ENCODE data around the gene FDX1.

Gene FDX1

GRCh38 chr11:110472858-110473257 is 43.1 kb downstream of the FDX1 start:
- Mint-ChIP-seq H3K27ac (no peak overlapping the region), H3K36me3 (no peaks in the 10 kb centered on the region), H3K4me3 (no peak overlapping the region), H3K27me3 (no peaks in the 10 kb centered on the region), H3K4me1 (no peaks in the 10 kb centered on the region), H3K9me3 (no peaks in the 10 kb centered on the region)

GRCh38 chr11:110473706-110474105 is 44.0 kb downstream of the FDX1 start:
- Mint-ChIP-seq H3K27me3 (no peaks in the 10 kb centered on the region), H3K27ac (no peak overlapping the region), H3K4me1 (no peaks in the 10 kb centered on the region), H3K4me3 (no peak overlapping the region), H3K9me3 (no peaks in the 10 kb centered on the region), H3K36me3 (no peaks in the 10 kb centered on the region)

DNA sequence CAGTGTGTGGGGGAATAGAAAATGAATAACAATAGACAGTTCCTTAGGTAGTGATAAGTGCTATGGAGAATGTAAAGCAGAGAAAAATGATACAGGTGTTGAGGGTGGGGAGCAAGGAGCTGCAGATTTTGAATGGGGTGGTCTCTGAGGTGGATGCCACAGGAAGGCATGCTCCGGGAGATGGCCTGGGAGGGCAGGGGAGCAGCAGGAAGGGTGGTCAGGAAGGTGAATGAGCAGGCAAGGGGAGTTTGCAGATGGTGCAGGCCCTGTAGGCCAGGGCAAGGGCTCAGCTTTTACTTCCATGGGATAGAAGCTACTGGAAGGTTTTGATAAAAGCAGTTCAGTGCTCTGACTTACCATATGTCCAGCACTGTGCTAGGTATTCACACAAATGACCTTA is 44.8 kb downstream of the FDX1 start:
- H3K27ac Mint-ChIP-seq, result no peak overlapping the region
- H3K36me3 Mint-ChIP-seq, result no peaks in the 10 kb centered on the region
- H3K4me3 Mint-ChIP-seq, result no peak overlapping the region

DNA sequence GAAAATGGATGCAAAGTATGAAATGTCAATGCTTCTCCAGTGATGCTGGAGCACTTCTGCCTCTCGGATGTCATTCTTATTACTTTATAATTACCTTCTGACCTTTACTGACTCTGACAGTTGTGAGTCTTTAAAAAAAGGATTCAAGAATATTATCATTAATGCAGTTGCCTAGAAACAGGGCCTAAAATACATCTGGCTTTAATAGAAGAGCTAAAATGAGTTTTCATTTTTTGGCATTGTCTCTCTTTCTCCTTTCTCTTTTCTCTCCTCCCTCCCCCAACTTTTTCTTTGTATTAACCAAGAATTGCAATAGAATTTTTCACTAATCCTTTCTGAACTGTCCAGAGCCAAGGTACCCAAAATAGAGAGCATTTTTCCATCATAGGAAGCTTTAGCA is 45.9 kb downstream of the FDX1 start:
- H3K4me1 Mint-ChIP-seq, result no peaks in the 10 kb centered on the region
- no peaks in the 10 kb centered on the region for H3K27me3 Mint-ChIP-seq
- no peak overlapping the region for H3K4me3 Mint-ChIP-seq
- no peaks in the 10 kb centered on the region for H3K9me3 Mint-ChIP-seq
- H3K36me3 Mint-ChIP-seq, result no peaks in the 10 kb centered on the region
- H3K27ac Mint-ChIP-seq, result no peak overlapping the region

More for the DNA sequence above, 44.8 kb downstream of the FDX1 start:
- H3K9me3 Mint-ChIP-seq, result no peaks in the 10 kb centered on the region
- no peaks in the 10 kb centered on the region for H3K4me1 Mint-ChIP-seq
- no peaks in the 10 kb centered on the region for H3K27me3 Mint-ChIP-seq

DNA sequence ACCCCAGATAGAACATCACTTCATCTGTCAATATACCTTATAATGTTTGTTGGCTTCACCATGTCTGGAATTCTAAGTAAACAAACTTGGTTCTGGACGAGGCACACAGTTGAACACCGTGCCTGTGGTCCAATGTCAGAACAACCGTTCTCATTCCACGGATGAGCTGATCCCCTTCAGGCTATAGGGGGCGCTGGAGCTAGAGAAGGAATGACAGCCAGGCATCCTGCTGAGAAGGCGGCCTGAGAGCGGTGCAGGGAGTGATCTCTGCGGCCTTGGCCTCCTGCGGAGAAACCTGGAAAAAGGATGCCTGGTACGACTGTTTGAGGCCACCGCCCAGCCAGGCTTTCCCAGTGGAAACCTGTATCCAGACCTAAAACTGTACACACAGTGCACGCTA is 48.7 kb downstream of the FDX1 start:
- Mint-ChIP-seq H3K4me3 (no peak overlapping the region), H3K27me3 (no peaks in the 10 kb centered on the region), H3K9me3 (no peaks in the 10 kb centered on the region), H3K27ac (no peak overlapping the region), H3K36me3 (peaks cover 1% of the 10 kb centered on the region), H3K4me1 (no peaks in the 10 kb centered on the region)

GRCh38 chr11:110479108-110480101 is 49.7 kb downstream of the FDX1 start:
- no peaks in the 10 kb centered on the region for H3K9me3 Mint-ChIP-seq
- no peaks in the 10 kb centered on the region for H3K4me1 Mint-ChIP-seq
- H3K4me3 Mint-ChIP-seq, result no peak overlapping the region
- H3K36me3 Mint-ChIP-seq, result peaks cover 1% of the 10 kb centered on the region
- H3K27ac Mint-ChIP-seq, result no peak overlapping the region
- H3K27me3 Mint-ChIP-seq, result no peaks in the 10 kb centered on the region

DNA sequence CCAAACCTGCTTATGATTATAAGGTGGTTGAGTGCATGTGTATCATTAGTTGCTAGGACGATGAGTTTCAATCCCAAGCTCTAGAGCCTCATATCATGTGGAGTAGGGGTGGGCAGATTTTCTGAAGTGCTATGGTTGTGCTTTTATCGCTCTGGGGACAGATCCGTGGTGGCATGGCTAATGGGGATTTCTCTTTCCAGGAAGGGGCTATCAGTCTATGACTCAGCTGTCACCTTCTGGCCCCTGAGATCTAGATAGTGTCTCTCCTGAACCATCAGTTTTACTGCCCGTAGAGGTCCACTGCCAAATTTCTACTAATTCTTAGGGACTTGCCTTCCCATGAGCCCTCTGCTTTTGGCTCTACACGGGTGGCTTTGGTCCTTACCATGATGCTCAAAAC is 51.8 kb downstream of the FDX1 start:
- H3K4me1 Mint-ChIP-seq, result no peaks in the 10 kb centered on the region
- peaks cover 1% of the 10 kb centered on the region for H3K36me3 Mint-ChIP-seq
- H3K9me3 Mint-ChIP-seq, result no peaks in the 10 kb centered on the region
- H3K4me3 Mint-ChIP-seq, result no peak overlapping the region
- H3K27ac Mint-ChIP-seq, result no peak overlapping the region
- no peaks in the 10 kb centered on the region for H3K27me3 Mint-ChIP-seq

- Mint-ChIP-seq H3K27me3 (no peaks in the 10 kb centered on the region), H3K4me3 (no peak overlapping the region), H3K4me1 (no peaks in the 10 kb centered on the region), H3K9me3 (no peaks in the 10 kb centered on the region), H3K27ac (no peak overlapping the region), H3K36me3 (peaks cover 3% of the 10 kb centered on the region)
Measured at GRCh38 chr11:110486156-110486555, 56.4 kb downstream of the FDX1 start.

DNA sequence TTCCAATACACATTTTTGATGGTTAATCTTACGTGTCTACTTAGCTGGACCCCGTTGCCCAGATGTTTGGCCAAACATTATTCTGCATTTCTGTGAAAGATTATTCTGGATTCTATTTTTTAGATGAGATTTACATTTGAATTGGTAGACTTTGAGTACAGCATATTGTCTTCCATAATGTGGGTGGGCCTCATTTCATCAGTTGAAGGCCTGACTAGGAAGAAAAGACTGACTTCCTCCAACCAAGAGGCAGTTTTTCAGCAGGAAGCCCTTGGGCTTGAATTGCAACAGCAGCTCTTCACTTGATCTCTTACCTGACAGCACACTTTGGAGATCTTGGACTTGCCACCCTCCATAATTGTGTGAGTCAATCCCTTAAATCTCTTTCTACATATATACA is 58.7 kb downstream of the FDX1 start:
- Mint-ChIP-seq H3K27me3 (peaks cover 2% of the 10 kb centered on the region), H3K36me3 (peaks cover 2% of the 10 kb centered on the region), H3K4me1 (no peaks in the 10 kb centered on the region), H3K27ac (no peak overlapping the region), H3K9me3 (no peaks in the 10 kb centered on the region), H3K4me3 (no peak overlapping the region)

DNA sequence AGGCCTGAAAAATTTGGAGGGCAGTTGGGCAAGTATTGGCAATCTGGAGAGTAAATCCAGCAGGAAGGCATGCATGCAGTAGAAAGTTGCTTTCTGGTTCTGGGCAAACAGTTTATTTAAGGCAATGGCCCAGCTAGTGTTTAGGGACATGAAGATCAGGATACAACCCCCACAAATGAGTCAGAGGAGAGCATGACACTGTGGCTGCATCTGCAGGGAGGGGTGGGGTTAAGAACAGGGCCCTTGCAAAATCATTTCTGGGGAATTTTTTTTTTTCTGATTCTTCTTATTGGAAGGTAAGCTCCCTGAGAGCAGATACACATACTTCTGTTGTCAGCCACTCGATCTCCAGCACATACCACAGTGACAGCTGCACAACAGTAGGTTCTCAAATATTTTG is 61.1 kb downstream of the FDX1 start:
- no peaks in the 10 kb centered on the region for H3K4me1 Mint-ChIP-seq
- no peak overlapping the region for H3K4me3 Mint-ChIP-seq
- H3K9me3 Mint-ChIP-seq, result no peaks in the 10 kb centered on the region
- H3K36me3 Mint-ChIP-seq, result peaks cover 2% of the 10 kb centered on the region
- peaks cover 2% of the 10 kb centered on the region for H3K27me3 Mint-ChIP-seq
- no peak overlapping the region for H3K27ac Mint-ChIP-seq

DNA sequence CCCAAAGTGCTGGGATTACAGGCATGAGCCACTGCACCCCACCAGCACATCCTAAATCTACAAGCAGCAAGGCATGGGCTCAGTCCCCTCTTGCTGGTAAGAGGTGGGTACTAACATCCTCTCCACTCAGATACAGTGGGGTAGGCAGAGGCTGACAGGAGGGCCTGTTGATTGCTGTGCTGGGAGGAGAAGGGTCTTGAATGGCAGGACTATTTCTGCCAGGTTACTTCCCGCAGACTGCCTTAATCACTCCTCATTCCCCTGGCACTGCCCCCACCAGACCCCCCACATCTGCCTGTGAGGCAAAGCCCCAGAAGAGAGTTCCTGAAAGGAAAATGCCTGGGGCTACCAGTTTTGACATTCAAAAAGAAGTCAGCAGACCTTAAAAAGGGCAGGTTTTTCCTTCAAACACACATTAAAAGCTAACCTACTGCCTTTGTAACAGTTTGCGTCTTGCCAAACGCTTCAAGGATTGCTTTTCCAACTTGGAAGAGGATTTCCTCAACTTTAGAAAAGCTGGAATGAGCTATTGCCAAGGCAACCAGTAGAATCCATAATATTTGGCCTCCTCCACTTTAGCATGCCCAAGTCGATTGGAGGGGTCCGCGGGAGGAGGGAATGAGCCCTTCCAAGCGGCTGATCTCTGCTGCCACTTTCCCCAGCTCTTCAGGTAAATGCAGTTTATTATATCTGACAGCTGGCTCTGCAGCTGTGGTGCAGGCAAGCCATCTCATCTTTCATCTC is 62.0 kb downstream of the FDX1 start:
- Mint-ChIP-seq H3K27me3 (peaks cover 2% of the 10 kb centered on the region), H3K4me1 (no peaks in the 10 kb centered on the region), H3K36me3 (peaks cover 2% of the 10 kb centered on the region), H3K27ac (no peak overlapping the region), H3K4me3 (no peak overlapping the region), H3K9me3 (no peaks in the 10 kb centered on the region)

DNA sequence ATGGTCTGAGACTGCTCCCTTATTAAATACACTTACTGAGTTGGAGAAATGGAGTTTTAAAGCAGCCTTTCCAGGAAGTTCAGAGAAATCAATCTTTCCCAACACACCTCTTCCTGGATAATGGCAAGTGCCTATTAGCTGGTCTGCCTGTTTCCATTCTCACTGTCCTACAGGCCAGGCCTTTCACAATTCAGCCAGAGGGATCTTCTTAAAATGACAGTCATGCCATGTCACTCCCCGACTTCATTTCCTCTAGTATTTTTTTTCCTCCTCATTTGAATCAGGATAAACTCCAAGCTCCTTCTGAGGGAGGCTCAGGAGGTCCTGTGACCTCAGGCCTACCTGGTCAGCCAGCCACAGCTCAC is 62.6 kb downstream of the FDX1 start:
- Mint-ChIP-seq H3K27ac (no peak overlapping the region), H3K27me3 (peaks cover 2% of the 10 kb centered on the region), H3K9me3 (no peaks in the 10 kb centered on the region), H3K4me1 (no peaks in the 10 kb centered on the region), H3K4me3 (no peak overlapping the region), H3K36me3 (peaks cover 2% of the 10 kb centered on the region)

GRCh38 chr11:110493346-110493745 is 63.6 kb downstream of the FDX1 start:
- no peaks in the 10 kb centered on the region for H3K4me1 Mint-ChIP-seq
- peaks cover 2% of the 10 kb centered on the region for H3K27me3 Mint-ChIP-seq
- H3K9me3 Mint-ChIP-seq, result no peaks in the 10 kb centered on the region
- no peak overlapping the region for H3K27ac Mint-ChIP-seq
- H3K4me3 Mint-ChIP-seq, result no peak overlapping the region
- H3K36me3 Mint-ChIP-seq, result peaks cover 2% of the 10 kb centered on the region

DNA sequence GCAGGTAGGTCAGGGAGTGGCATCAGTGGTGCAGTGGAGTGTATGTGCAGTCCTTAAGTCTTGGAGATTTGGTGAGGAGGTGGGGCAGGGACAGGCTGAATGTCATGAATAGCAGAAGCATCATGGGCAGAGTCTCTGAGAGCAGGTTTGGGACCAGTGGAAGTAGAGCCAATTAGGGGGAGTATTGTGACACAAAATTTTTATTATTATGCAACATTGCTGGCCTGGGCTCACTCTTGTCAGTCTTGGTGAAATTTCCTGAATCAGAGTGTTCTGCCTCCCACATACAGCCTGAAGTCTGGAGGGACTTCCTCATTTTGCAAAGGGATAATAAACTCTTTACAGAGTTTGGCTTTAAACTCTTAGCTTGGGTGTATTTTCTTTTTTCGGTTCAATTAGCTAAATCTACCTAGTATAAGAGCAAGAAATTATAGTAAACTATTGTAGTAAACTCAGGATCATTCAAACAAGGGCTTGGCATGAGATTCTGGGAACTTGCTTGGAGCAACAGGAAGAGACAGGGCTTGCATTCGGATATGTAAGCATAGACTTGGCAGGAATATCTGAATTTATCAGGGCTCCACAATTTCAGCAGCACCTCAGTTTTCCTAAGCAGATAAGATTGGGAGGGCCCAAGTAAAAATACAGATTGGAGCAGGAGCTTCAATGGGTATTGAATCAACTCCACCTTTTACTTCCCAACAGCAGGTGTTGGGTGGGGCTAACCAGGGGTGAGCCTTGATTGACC is 67.7 kb downstream of the FDX1 start:
- no peak overlapping the region for H3K27ac Mint-ChIP-seq
- H3K4me1 Mint-ChIP-seq, result no peaks in the 10 kb centered on the region
- H3K9me3 Mint-ChIP-seq, result no peaks in the 10 kb centered on the region
- H3K4me3 Mint-ChIP-seq, result no peak overlapping the region
- peaks cover 2% of the 10 kb centered on the region for H3K27me3 Mint-ChIP-seq
- H3K36me3 Mint-ChIP-seq, result no peaks in the 10 kb centered on the region

DNA sequence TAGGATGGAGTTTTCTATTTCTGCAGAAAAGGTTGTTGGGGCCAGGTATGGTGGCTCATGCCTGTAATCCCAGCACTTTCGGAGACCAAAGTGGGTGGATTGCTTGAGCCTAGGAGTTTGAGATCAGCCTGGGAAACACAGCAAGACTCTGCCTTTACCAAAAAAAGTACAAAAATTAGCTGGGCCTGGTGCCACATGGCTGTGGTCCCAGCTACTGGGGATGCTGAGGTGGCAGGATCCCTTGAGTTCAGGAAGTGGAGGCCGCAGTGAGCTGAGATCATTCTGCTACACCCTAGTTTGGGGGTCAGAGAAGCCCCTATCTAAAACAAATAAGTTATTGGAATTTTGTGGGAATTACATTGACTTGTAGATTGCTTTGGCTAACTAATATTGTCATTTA is 71.7 kb downstream of the FDX1 start:
- Mint-ChIP-seq H3K9me3 (no peaks in the 10 kb centered on the region), H3K4me1 (no peaks in the 10 kb centered on the region), H3K36me3 (no peaks in the 10 kb centered on the region), H3K4me3 (no peak overlapping the region), H3K27ac (no peak overlapping the region), H3K27me3 (peaks cover 2% of the 10 kb centered on the region)
